UCSD-AML1 (cell line): ENCODE results near the gene BBS9.

Source experiments
- DNase-seq: peaks from one replicate; lab custom pipeline; 2025; ENCODE audit not compliant: unreplicated experiment; lab: John Stamatoyannopoulos, UW

Gene BBS9

DNA sequence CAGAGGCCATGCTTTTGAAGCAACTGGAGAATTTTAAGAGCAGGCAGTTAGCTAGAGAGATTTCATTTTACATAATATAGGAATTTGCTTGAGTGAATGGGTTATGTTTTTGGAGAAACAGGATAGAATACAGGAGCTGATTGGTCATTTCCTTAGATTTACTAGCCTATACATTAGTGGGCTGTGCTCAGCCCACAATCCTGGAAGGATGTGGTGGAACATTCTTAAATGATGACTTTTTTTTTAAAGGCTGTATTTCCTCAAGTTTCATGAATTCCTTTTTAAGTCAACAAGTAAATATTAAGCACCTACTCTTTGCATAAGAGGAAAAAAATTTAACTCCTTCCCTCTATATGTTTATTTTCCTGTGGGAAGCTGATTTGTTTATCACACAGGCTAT, 461.6 kb downstream of the BBS9 start:
- no peak for DNase-seq

- DNase-seq: no peak
Observed at GRCh38 chr7:33591490-33591889, 462.1 kb downstream of the BBS9 start.

DNA sequence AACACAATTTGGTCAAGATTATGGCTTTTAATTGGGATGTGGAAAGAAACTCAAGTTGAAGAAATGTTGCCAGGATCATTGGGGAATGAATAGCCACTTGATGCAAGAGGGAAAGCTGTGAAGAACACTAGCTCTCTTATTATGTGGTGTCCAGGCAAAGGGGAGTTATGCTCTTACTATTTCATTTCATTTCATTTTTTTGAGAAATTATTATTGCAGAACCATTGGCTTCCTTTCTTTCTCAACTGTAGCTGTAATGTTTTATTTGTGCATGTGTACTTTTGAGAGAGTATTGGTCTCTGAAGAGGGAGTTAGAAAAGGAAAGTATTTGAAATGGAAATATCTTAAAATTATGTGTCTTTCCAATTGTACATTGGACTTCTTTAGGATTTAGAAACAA, 463.4 kb downstream of the BBS9 start:
- no peak for DNase-seq

DNA sequence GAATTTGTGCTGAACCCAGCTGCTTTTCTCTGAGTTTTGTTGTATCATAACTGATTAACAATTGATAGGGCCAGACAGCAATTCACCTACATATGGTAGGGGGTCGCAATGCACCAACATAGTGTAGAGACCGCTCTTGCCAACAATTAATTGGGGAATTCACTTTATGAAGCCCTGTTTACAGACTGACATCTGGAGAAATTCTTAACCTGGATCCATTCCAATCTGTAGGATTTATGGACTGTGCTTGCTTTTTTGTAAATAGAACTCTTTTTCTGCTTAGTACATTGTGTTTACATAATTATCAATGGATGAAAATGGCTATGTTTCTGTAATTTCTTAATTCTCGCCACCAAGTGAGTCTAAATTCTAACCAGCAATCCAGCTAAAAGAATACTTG, 464.2 kb downstream of the BBS9 start:
- no peak for DNase-seq

- no peak for DNase-seq
Observed at GRCh38 chr7:33596686-33597085, 467.3 kb downstream of the BBS9 start.

- no peak for DNase-seq
Observed at GRCh38 chr7:33597181-33597580, 467.8 kb downstream of the BBS9 start.

DNA sequence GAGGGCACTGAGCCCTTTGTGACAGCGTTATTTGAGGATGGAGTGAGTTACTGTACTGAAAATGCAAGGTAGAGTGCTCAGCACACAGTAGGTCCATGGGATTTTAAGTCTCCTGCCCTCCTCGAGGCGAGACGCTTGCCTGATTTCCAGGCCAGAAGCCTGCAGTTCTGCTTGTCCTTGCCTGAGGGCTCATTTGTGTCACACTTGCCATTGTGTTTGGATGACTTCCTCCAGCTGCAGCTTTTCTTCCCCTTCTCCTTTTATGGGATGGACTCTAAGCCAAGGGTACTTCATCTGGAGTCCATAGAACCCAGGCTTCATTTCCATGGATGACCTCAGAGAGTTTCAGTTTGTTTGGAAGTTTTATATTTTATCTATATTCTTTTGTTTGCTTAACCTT, 471.7 kb downstream of the BBS9 start:
- no peak for DNase-seq

DNA sequence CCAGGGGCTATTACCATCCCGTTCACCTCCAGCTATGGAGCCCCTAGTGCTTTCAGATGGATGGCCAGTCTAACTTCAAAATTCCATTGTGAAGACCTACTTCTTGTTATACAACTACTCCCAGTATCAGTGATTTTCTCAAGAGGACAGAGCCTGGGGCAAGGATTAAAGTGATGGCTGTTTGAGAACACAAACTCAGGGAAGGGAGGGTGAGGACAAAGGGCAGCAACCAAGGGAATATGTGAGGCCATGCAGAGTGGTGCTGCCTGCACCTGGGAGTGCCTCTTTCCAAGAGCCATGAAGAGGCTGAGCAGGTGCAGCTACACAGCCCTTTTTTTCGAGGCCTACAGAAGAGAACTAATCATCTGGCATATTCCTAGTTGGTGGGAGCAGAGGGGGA, 472.5 kb downstream of the BBS9 start:
- DNase-seq: no peak

GRCh38 chr7:33604056-33604455, 474.7 kb downstream of the BBS9 start:
- no peak for DNase-seq

DNA sequence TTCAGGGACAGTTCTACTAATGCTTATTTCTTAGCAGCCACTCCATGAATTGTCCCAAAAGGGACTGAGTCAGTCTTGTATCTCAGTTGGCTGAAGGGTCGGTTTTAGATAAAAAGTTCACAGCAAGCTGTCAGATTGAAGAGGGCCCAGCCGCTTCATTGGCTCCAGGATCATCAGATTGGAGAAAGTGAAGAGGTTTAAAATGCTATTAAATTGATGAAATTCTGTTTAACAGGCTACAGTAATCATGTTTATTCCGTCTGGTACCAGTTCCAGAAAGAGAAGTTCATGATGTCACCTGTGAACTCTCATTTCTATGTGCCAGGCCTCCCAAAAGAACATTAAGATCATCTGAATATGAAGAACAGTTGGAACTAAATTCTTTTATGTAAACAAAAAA, 481.6 kb downstream of the BBS9 start:
- DNase-seq: no peak

- DNase-seq: no peak
Observed at GRCh38 chr7:33612442-33612841, 483.1 kb downstream of the BBS9 start.

DNA sequence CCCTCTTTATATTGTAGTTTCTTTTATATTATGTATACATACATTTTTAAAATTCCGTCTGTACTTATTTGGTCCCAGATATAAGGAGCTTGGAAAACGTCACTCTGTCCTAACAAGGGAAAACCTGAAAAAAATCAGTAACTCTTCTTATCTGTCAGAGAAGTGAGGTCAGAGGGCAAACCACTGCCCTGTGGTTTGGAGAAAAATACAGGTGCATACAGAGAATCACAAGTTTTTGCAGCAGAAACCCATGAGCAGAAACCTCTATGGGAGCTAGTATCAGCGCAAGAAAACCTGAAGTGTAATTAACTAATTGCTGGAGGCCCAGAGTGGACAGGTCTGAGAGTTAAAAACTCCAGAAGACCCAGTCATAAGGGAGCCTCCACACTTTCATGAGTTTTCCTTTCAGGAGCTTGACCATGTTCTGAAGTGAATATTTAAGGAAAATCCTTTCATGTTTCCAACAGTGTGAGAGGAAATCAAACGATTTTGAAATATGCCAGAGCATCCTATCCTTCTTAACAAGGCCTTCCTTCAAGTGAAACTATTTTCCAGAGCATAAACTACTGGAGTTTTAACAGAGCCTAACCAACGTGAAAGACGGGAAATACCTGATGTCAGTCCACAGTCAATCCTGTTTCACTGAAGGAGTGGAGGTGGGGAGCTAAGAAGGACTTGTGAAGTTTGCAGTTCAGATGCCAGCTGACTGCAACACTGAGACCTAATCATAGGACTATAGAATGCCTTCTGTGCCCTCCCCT, 485.2 kb downstream of the BBS9 start:
- DNase-seq: no peak

DNA sequence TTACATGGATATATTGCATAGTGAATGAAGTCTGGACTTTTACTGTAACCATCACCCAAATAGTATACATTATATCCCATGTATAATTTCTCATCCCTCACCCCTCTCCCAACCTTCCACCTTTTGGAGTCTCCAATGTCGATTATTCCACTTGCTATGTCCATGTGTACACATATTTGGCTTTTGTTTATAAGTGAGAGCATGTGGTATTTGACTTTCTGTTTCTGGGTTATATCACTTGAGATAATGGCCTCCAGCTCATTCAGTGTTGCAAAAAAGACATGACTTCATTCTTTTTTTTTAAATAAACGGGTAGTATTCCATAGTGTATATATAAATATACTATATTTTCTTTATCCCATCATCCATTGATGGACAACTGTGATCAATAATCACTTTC, 487.4 kb downstream of the BBS9 start:
- no peak for DNase-seq

DNA sequence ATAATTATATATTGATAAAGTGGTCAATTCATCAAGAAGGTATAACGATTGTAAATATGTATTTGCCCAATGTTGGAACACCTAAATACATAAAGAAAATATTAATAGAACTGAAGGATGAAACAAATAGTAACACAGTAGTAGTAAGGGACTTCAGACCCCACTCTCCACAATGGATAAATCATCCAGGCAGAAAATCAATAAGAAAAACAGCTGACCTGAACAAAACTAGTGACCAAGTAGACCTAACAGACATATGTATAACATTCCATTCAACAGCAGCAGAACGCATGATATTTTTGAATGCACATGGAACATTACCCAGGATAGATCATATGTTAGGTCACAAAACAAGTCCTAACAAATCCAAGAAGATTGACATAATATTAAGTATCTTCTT, 489.9 kb downstream of the BBS9 start:
- no peak for DNase-seq

- no peak for DNase-seq
Observed at GRCh38 chr7:33623267-33623666, 493.9 kb downstream of the BBS9 start.

DNA sequence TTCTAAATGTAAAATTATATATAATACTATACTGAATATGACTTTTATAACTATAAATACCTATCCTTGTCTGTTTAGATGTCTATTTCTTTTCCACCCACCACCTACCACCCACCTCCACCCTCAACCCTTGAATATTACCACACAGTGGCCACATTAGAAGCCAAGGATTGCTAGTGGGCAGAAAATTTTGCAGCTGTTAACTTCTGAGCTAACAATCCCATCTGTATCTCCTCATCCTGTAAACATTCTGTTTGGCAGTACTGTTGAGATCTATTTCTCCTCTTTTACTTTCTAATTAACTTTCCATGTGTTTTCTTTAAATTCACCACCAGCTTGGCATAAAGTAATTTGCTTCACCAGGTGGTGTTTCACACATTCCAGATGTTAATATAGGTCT, 494.9 kb downstream of the BBS9 start:
- no peak for DNase-seq

GRCh38 chr7:33626869-33627268, 497.5 kb downstream of the BBS9 start:
- no peak for DNase-seq

GRCh38 chr7:33627741-33628140, 498.4 kb downstream of the BBS9 start:
- DNase-seq: no peak

DNA sequence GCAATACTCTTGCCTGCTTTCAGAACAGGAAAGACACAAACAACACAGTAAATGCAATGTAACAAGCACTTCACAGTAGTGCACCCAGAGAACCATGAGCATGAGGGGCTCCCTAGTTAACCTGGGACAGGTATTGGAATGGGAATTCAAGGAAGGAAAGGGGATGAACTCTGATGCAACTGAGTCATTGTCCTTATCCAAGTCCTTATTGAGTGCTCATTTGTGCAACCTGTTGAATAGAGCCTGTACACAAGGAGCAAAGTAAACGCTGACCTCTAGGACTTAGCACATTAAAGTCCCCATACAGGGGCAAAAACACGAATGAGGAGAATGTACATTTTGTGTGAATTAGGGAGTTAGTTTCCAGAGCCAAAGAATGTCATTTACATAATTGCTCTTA, 499.5 kb downstream of the BBS9 start:
- no peak for DNase-seq

- DNase-seq: no peak
Observed at GRCh38 chr7:33630359-33630758, 501.0 kb downstream of the BBS9 start.

DNA sequence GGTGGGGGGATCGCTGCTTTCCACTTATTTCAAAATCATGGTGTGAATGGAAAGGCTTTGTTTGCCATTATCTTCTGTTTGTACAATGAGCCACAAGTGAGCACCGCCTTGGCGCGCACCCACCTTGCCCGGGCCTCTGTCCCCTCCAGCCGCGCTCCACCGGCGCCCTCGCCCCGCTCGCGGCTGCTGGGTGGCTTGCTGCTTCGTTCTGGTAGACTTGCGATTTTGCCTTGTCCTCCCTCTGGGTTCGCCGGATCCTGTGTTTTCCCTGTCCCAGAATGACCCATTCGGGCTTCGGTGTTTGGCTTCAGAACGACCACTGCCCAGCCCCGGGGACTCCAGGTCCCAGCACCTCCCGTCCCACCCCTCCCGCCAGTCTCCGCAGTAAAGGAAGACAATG, 503.0 kb downstream of the BBS9 start:
- no peak for DNase-seq

- no peak for DNase-seq
Observed at GRCh38 chr7:33632840-33633525, 503.6 kb downstream of the BBS9 start.

GRCh38 chr7:33634606-33635005, 505.2 kb downstream of the BBS9 start:
- DNase-seq: no peak
